Anterior cingulate cortex (tissue), 58 donors: ENCODE measurements around the gene SPIB.

Experiments
- DNase-seq, 58 donors: peaks; one replicate each; lab custom pipeline; 2025; lab: John Stamatoyannopoulos, UW

SPIB gene

GRCh38 chr19:50417111-50418081 is 1.3 kb upstream of the SPIB start:
- DNase-seq, result no peak

- no peak for DNase-seq
Measured at GRCh38 chr19:50419022-50419579, 363 bp downstream of the SPIB start.

- no peak for DNase-seq
Measured at GRCh38 chr19:50419580-50420035, 870 bp downstream of the SPIB start.

GRCh38 chr19:50420127-50420526 is 1.4 kb downstream of the SPIB start:
- DNase-seq, result no peak

GRCh38 chr19:50420808-50421207 is 2.1 kb downstream of the SPIB start:
- no peak for DNase-seq

GRCh38 chr19:50422397-50423278 is 3.9 kb downstream of the SPIB start:
- DNase-seq, result no peak

GRCh38 chr19:50423279-50424113 is 4.8 kb downstream of the SPIB start:
- no peak for DNase-seq

GRCh38 chr19:50425581-50425980 is 6.8 kb downstream of the SPIB start:
- no peak for DNase-seq

- no peak for DNase-seq
Measured at GRCh38 chr19:50427318-50427925, 8.7 kb downstream of the SPIB start.

GRCh38 chr19:50427997-50428425 is 9.3 kb downstream of the SPIB start:
- peak in 55 of 58 donors; percentile 5 to 89 (median 68) for DNase-seq

GRCh38 chr19:50428772-50429463 is 10.2 kb downstream of the SPIB start:
- no peak for DNase-seq

- no peak for DNase-seq
Measured at GRCh38 chr19:50430888-50431342, 12.2 kb downstream of the SPIB start.

GRCh38 chr19:50431343-50432220 is 12.8 kb downstream of the SPIB start:
- peak in 57 of 58 donors; percentile 6 to 91 (median 71) for DNase-seq

- no peak for DNase-seq
Measured at GRCh38 chr19:50432221-50433028, 13.7 kb downstream of the SPIB start, which contains the start of gene MYBPC2. Gene MYBPC2, plus strand, starts transcription at chr19:50432892. Its CDS starts 62 bp downstream, at chr19:50432954.

GRCh38 chr19:50433201-50434180 is 14.8 kb downstream of the SPIB start:
- no peak for DNase-seq
